Panc1 (cell line): ENCODE measurements around the gene DKK2.

Source experiments
- CTCF ChIP-seq: fragments of 450-650 bp; IDR thresholded peaks from 2 replicates; pipeline ENCODE4 v1.5.1; 2017; ENCODE audit warnings: mild to moderate bottlenecking
- POLR2AphosphoS5 ChIP-seq: IDR thresholded peaks from 2 replicates; pipeline ENCODE4 v1.6.1; 2012; ENCODE audit warnings: mild to moderate bottlenecking, low read depth, low read length, moderate library complexity
- REST ChIP-seq, 2 experiments: IDR thresholded peaks; 2 replicates each; pipeline ENCODE4 v1.6.1; 2011 to 2012; ENCODE audit warnings: low read depth in 2 of 2, control low read depth in 1 of 2, low read length in 1 of 2, mild to moderate bottlenecking in 1 of 2, moderate library complexity in 1 of 2; ENCODE audit not compliant: insufficient read depth in 1 of 2
- SIN3A ChIP-seq: IDR thresholded peaks from 2 replicates; pipeline ENCODE4 v1.6.1; 2012; ENCODE audit warnings: low read depth, mild to moderate bottlenecking, low read length, moderate library complexity, borderline replicate concordance; ENCODE audit not compliant: insufficient read depth

GRCh38 chr4:107027379-107027778, 8.7 kb downstream of the DKK2 start:
- TF ChIP-seq CTCF: no peak
- no peak for TF ChIP-seq REST (IDR thresholded peaks at IDR 0.05; ENCODE audit: insufficient read depth in 1 of 2, low read depth in 2 of 2, low read length in 1 of 2)
- TF ChIP-seq POLR2AphosphoS5: no peak
- no peak for TF ChIP-seq SIN3A
